ENCODE results near the gene SCGB3A2.

Gene SCGB3A2

GRCh38 chr5:147878066-147878759 lies at the start of gene SCGB3A2:
TSS of gene SCGB3A2 (plus strand) at chr5:147878711. CDS start at chr5:147878804, 93 bp downstream.
- DNase-seq (ENCODE audit: low read depth), result no peak

DNA sequence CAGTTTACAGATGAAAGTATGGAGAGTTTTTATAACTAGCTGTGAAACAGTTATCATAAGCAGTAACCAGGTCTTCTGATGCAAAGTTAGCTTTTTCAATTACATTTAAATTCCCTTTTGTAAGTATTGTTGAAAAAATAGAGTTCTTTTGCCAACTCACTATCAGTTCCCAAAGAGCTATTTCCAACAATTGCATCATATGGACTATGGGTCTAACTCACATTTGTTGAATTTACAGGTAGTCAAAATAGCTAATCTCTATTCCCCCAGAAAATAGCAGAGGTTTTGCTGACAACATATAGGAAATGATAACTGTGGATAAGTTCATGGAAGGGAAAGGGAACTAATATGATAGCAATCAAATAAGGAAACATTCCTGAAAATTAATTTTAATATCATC lies 48.5 kb upstream of the SCGB3A2 start:
- DNase-seq (ENCODE audit: low read depth), result no peak

- DNase-seq (ENCODE audit: low read depth), result no peak
These were observed 47.0 kb upstream of the SCGB3A2 start, which contains the start of gene SPINK1 for GRCh38 chr5:147831465-147831864. TSS of gene SPINK1 (minus strand) at chr5:147831671. CDS start at chr5:147831577, 94 bp downstream.

GRCh38 chr5:147832541-147832940 lies 46.0 kb upstream of the SCGB3A2 start:
- no peak for DNase-seq (ENCODE audit: low read depth)

DNA sequence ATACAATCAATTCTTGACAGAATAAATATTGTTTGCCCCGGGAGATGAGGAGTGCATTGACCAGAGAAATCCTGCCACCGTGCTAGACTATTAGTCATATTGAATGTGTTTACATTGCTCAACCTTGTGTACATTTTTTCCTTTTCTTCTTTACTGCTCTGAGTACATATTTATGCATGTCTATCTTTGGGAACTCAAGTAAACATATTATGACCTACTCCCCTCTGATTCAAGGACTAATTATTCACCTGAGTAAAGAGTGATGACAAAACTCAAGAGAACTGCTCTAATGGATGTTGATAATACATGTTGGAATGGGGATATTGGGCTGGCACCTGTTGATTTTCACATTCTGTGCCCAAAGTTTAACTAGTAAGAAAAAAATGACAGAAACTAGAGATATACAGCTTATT lies 43.1 kb upstream of the SCGB3A2 start:
- no peak for DNase-seq (ENCODE audit: low read depth)

- DNase-seq (ENCODE audit: low read depth), result no peak
These were observed 42.1 kb upstream of the SCGB3A2 start for GRCh38 chr5:147836439-147836838.

DNA sequence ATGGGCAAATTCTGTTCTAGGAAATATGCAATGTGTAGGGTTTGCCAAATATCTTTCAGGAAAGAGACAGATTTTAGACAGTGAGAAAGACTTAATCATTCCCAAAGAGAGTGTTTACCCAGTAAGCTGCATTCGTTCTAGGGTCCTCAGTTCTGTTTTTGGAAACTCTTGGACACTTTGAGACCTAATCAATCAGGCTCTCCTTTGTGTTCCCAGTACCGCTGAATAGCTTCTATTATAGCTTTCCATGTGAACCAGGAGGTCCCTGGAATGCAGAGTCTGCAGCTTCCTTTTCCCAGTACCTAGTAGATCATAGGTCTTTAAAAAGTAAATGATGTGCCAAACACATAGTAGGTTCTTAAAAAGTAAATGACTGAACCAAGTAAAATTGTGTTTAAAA lies 35.6 kb upstream of the SCGB3A2 start:
- no peak for DNase-seq (ENCODE audit: low read depth)

DNA sequence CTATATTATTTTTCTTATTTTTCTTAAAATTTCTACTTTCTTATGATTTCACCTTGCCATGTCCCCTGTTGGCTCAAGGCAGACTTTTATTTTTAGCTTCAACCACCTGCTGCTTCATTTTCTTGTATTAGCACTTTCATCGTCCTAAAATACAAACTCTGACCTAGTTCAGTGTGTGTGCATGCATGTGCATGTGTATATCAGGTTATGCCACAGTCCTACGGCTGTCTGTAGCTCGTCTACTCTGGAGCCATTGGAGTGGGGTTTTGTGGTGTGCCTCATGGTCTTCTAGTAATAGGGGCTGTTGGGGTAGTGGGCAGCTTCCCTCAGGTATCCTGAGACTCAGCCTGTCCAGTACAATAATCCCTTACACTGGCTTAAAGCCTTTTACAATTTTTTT lies 33.7 kb upstream of the SCGB3A2 start:
- no peak for DNase-seq (ENCODE audit: low read depth)

DNA sequence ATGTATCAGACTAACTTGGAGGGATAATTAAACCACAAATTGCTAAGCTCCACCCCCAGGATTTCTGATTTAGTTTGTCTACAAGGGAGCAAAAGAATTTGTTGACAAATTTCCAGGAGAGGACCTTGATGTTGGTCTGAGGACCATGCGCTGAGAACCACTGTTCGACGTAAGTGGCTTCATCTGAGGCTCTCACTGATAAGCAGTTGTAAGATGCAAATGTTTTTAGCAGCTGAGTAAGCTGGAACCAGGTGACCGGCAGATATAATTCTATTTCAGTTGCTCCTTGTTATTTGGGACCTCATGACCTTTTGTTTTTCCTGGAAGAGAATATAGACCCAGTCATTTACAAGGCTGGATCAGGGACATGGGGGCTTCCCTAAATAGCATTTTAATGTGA lies 32.9 kb upstream of the SCGB3A2 start:
- DNase-seq (ENCODE audit: low read depth), result no peak

DNA sequence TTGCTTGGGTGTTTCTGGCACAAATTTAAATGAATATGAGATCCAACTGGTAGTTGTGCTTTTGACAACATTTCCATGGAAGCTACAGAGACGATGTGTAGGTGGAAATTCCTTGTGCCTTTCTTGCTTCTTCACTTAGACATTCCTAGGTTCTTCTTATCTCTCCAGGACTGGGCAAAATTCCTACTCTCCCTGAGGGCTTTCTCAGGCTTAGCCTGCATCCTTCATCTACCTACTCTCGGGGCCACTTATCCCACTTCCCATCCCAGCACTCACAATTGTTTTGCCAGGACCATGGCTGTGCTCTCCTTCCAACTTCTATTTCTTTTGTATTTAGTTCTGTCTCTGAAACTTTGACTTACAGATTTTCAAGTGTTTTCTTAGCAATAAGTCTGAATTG lies 29.3 kb upstream of the SCGB3A2 start:
- no peak for DNase-seq (ENCODE audit: low read depth)

DNA sequence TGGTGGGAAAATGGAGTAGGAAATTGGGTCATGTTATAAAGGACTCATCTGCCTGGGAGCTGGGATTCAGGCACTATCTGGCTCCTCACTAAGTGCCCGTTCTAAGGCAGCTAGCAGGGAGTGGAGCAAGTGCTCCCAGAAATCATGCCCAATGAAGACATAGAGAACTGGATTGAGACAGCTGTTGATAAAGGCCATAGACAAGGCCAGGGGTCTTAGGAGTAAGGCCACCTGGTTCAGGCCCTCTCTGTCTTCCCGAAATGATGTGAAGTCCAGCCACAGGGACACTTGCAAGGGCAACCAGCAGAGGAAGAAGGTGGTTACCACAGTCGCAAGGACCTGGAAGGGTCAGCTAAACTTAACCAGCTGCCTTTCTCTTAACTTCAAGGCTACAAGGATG lies 26.9 kb upstream of the SCGB3A2 start:
- no peak for DNase-seq (ENCODE audit: low read depth)

- no peak for DNase-seq (ENCODE audit: low read depth)
These were observed 26.1 kb upstream of the SCGB3A2 start for GRCh38 chr5:147852365-147852764.

DNA sequence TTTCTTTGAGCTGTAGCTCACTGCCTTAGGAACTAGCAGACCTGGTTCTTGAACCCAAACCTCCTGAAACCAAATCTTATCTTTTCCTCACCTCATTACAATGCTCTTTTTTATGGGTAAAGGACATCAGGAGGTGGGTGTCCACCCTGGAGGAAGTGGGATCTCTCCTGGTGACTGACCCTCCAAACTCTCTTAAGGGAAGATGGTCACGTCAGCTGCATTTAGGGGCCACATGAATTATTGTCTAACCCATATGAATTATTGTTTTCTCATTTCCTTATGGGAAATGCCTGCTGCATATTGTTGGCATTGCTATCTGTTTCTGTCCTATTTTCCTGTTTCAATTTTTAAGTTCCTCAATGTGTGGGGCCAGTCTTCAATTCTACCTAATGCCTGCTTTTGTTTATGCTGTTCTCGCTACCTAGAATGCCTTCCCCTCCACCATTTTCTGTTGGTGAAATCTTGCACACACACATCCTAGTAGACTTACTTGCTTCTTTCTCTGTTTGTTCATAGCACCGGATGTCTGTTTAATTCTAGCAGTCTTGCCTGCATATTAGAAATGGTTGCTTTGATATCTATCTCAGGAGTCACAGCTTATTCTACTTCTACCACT lies 25.0 kb upstream of the SCGB3A2 start:
- no peak for DNase-seq (ENCODE audit: low read depth)

- no peak for DNase-seq (ENCODE audit: low read depth)
These were observed 24.2 kb upstream of the SCGB3A2 start for GRCh38 chr5:147854331-147854730.

- DNase-seq (ENCODE audit: low read depth), result no peak
These were observed 23.4 kb upstream of the SCGB3A2 start for GRCh38 chr5:147854894-147855773.

GRCh38 chr5:147855774-147856069 lies 22.8 kb upstream of the SCGB3A2 start:
- DNase-seq (ENCODE audit: low read depth), result no peak

DNA sequence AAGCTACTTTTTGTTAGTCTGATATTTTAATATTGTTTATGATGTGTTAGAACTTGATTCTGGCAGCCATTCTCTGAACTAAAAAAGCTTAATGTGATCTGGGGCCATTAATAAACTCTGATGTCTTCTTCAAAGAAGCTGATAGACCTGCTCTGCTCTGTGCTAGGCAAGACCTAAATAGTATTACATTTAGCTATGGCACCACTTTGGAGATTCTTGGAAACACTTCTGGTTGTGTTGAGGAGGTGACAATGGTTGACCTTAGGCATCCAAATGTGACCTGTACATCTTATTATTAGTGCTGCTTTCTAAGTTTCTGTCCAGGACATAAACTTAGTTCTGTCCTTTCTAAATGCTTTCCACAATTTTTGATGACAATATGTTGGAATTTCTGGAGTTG lies 21.7 kb upstream of the SCGB3A2 start:
- no peak for DNase-seq (ENCODE audit: low read depth)

DNA sequence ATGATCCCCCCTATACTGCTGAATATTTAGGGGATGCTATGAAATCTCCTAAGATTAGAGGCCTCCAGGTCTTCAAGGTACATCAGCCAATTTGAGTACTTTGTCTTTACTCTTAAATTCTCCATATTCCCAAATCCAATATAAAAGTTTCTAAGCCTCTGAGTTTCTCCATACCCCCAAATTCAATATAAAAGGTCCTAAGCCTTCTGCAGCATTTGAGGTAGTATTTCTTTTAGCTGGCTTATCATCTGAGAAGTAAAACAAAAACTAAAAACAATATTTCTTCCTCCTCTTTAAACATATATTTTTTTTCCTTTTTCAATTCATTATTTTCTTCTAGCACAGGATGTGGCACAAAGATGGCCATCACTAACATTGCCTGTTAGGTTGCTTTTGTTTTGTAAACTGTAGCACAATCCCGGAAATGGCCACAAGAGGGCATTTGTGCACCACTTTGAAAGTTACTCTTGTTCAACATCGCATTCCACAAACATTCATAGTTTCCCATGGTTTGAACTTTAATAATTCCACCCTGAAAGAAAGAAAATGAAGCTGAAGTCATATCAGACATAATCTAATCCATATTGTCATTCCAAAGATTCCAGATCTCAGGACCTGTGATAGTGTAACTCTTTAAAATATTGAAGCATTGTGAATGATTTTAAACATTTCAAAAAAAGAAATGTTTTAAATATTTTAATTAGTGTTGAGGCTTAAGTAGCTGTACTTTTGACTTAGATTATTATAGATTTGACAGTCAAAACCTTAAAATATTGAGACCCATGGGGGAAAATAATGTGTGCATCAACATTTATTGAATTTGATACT lies 21.0 kb upstream of the SCGB3A2 start:
- DNase-seq (ENCODE audit: low read depth), result peak; percentile 20

DNA sequence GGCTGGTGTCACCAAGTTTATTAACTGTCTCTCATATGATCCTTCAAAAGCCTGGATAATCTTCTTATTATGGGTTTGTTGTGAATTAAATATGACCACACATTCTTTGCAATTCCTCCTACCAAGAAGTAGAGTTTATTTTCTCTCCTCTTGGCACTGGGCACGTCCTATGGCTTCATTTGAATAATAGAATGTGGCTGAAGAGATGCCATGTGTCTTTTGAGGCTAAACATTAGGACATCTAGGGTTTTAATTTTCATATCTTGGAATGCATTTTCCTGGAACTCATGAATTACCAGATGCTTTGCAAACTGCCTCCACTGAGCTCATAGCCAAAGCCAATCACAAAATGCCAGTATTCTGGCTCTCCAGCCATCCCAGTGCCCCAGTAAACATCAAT lies 19.9 kb upstream of the SCGB3A2 start:
- DNase-seq (ENCODE audit: low read depth), result no peak

DNA sequence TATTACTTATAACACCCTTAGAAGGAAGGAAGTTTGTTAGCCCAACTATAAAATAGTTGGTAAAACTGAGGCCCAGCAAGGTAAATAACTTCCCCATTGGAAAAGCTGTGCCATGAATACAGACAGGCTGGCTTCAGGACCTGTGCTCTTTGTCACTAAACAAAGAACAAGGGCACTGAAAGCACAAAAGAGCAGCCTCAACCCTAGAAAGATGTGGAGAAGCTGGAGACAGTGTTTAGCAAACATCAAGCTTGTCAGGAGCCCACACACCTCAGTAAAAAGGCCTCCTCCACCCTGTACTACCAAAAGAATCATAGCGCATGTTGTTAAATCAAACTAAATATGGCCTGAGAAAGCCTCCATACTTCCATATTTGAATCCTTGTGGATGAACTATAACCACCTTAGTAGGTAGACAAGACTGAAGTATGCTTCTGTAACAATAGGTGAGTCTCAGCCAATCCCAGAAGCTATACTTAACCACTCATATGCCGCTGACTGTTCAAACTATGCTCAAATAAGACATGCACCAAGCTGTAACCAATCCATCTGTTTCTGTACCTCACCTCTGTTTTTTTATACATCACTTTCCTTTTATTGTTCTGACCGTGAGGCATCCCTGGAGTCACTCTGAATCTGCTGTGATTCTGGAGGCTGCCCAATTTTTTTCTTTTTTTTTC lies 18.4 kb upstream of the SCGB3A2 start:
- no peak for DNase-seq (ENCODE audit: low read depth)

GRCh38 chr5:147860641-147861025 lies 17.9 kb upstream of the SCGB3A2 start:
- no peak for DNase-seq (ENCODE audit: low read depth)
